HCT116 (cell line): ENCODE data around the gene NR2F1-AS1. TPM values are rescaled to one million over a fixed set of nuclear protein-coding genes. Genes with fewer than 3 reads are reported as not detected.

Experiments used
- ATAC-seq: fragments of 200-7000 bp; cut with Tn5 transposase; 2 replicates; pipeline ENCODE4 v1.9.1; 2020; ENCODE audit warnings: mild to moderate bottlenecking, moderate library complexity
- BruUV-seq: library from RNA; stranded (reverse); fragments of 400-500 nt; replicated peaks from 2 replicates; lab custom pipeline; 2021; lab: Mats Ljungman, UMichigan
- CTCF ChIA-PET: fragments of 300-600 bp; sonication (Branson Sonifier 250); formaldehyde crosslinking; loops from one replicate; lab custom pipeline; 2021; ENCODE audit warnings: antibody characterized with exemption; lab: Charles Lee
- POLR2A ChIA-PET: fragments of 300-600, 350-600 bp; sonication (Branson Sonifier 250); formaldehyde crosslinking; loops from one replicate; lab custom pipeline; 2021; ENCODE audit warnings: antibody characterized with exemption; lab: Charles Lee
- RAD21 ChIA-PET, 2 experiments: fragments of 300-600 bp; sonication (Branson Sonifier 250); formaldehyde crosslinking; loops; one replicate each; lab custom pipeline; 2023; ENCODE audit warnings: low total read pairs in 2 of 2; ENCODE audit not compliant: uncharacterized antibody in 2 of 2, unreplicated experiment in 2 of 2, low non-redundant PET in 1 of 2; lab: Charles Lee
- DNase-seq: peaks from one replicate; pipeline ENCODE4 v3.0.0-alpha.2; 2010; ENCODE audit warnings: low read depth, low spot score
- H2AFZ ChIP-seq: fragments of 200-600 bp; shearing (Covaris generic), sonication (generic); 2 replicates; pipeline ENCODE4 v1.6.1; 2017; ENCODE audit warnings: low read depth, mixed run types, mixed read lengths, antibody characterized with exemption, low read length; ENCODE audit not compliant: poor library complexity, severe bottlenecking
- H3K27ac ChIP-seq: 2 replicates; pipeline ENCODE4 v1.5.1; 2012; ENCODE audit warnings: low read depth, low read length
- H3K27me3 ChIP-seq: fragments of 200-600 bp; sonication (generic); 2 replicates; pipeline ENCODE4 v1.6.1; 2016; ENCODE audit warnings: mixed run types, low read length, mixed read lengths; ENCODE audit not compliant: insufficient read depth
- H3K36me3 ChIP-seq, 2 experiments: fragments of 200-500 bp in 1 of 2; fragments of 200-600 bp in 1 of 2; sonication (Bioruptor generic) in 1 of 2; sonication (generic) in 1 of 2; 2 replicates each; pipeline versions ENCODE4 v1.5.1 to v1.6.1; 2014 to 2016; ENCODE audit warnings: low read length in 2 of 2, inconsistent platforms in 1 of 2, mixed read lengths in 1 of 2, mixed run types in 1 of 2; ENCODE audit not compliant: insufficient read depth in 2 of 2, control insufficient read depth in 1 of 2
- H3K4me1 ChIP-seq, 2 experiments: fragments of 200-600 bp in 1 of 2; sonication (generic) in 1 of 2; 2 replicates each; pipeline versions ENCODE4 v1.5.1 to v1.6.1; 2012 to 2017; ENCODE audit warnings: low read length in 2 of 2, inconsistent platforms in 1 of 2, mild to moderate bottlenecking in 1 of 2, mixed read lengths in 1 of 2, mixed run types in 1 of 2, moderate library complexity in 1 of 2; ENCODE audit not compliant: insufficient read depth in 2 of 2, control insufficient read depth in 1 of 2
- H3K4me2 ChIP-seq: fragments of 200-600 bp; sonication (generic); 2 replicates; pipeline ENCODE4 v1.6.1; 2017; ENCODE audit warnings: mixed run types, low read length, mixed read lengths
- H3K4me3 ChIP-seq, 2 experiments: fragments of 200-600 bp in 1 of 2; sonication (generic) in 1 of 2; replicated peaks in 1 of 2; 2 replicates each; pipeline ENCODE4 v1.5.1; 2011 to 2016; ENCODE audit warnings: low read length in 2 of 2, control low read depth in 1 of 2, low read depth in 1 of 2, mild to moderate bottlenecking in 1 of 2, mixed read lengths in 1 of 2, mixed run types in 1 of 2
- H3K79me2 ChIP-seq: fragments of 200-600 bp; sonication (generic); 2 replicates; pipeline ENCODE4 v1.6.1; 2017; ENCODE audit warnings: mild to moderate bottlenecking, mixed run types, low read length, moderate library complexity, mixed read lengths; ENCODE audit not compliant: insufficient read depth
- H3K9ac ChIP-seq: fragments of 200-600 bp; sonication (generic); 2 replicates; pipeline ENCODE4 v1.6.1; 2016; ENCODE audit warnings: low read length, mixed read lengths
- H3K9me2 ChIP-seq: fragments of 200-600 bp; sonication (generic), shearing (Covaris generic); 2 replicates; pipeline ENCODE4 v1.6.1; 2017; ENCODE audit warnings: mixed run types, mild to moderate bottlenecking, moderate library complexity; ENCODE audit not compliant: insufficient read depth
- H3K9me3 ChIP-seq, 2 experiments: fragments of 200-500 bp in 1 of 2; fragments of 200-600 bp in 1 of 2; sonication (Bioruptor generic) in 1 of 2; sonication (generic) in 1 of 2; 2 replicates each; pipeline ENCODE4 v1.6.1; 2014 to 2017; ENCODE audit warnings: low read length in 2 of 2, mixed read lengths in 2 of 2, inconsistent platforms in 1 of 2, low read depth in 1 of 2, mild to moderate bottlenecking in 1 of 2, mixed run types in 1 of 2, moderate library complexity in 1 of 2; ENCODE audit not compliant: control insufficient read depth in 1 of 2, insufficient read depth in 1 of 2
- H4K20me1 ChIP-seq: fragments of 200-600 bp; sonication (generic), shearing (Covaris generic); 2 replicates; pipeline ENCODE4 v1.6.1; 2017; ENCODE audit warnings: mixed run types, mild to moderate bottlenecking, moderate library complexity; ENCODE audit not compliant: insufficient read depth
- ATF3 ChIP-seq: IDR thresholded peaks from 2 replicates; pipeline ENCODE4 v1.6.1; 2012
- CBX3 ChIP-seq: IDR thresholded peaks from 2 replicates; pipeline ENCODE4 v1.6.1; 2012; ENCODE audit warnings: low read depth
- CEBPB ChIP-seq: IDR thresholded peaks from 2 replicates; pipeline ENCODE4 v1.6.1; 2012; ENCODE audit warnings: low read depth
- CTCF ChIP-seq, 3 experiments: fragments of 200-600 bp in 1 of 3; sonication (generic) in 1 of 3; IDR thresholded peaks in 2 of 3; conservative IDR thresholded peaks in 1 of 3; 2 replicates each; pipeline ENCODE4 v1.5.1; 2012 to 2017; ENCODE audit warnings: low read depth in 2 of 3, low read length in 2 of 3, antibody characterized with exemption in 1 of 3, borderline replicate concordance in 1 of 3, control low read depth in 1 of 3, mild to moderate bottlenecking in 1 of 3, mixed read lengths in 1 of 3, mixed run types in 1 of 3, moderate library complexity in 1 of 3; ENCODE audit not compliant: insufficient read depth in 1 of 3
- EGR1 ChIP-seq: IDR thresholded peaks from 2 replicates; pipeline ENCODE4 v1.6.1; 2012; ENCODE audit warnings: low read depth
- EZH2 ChIP-seq: fragments of 200-600 bp; sonication (generic); IDR thresholded peaks from 2 replicates; pipeline ENCODE4 v1.6.1; 2017; ENCODE audit warnings: antibody characterized with exemption, mixed run types
- EZH2phosphoT487 ChIP-seq: fragments of 200-600 bp; IDR thresholded peaks from 2 replicates; pipeline ENCODE4 v1.6.1; 2018; ENCODE audit warnings: antibody characterized with exemption, borderline replicate concordance
- FOSL1 ChIP-seq: IDR thresholded peaks from 2 replicates; pipeline ENCODE4 v1.6.1; 2012; ENCODE audit warnings: low read depth
- POLR2A ChIP-seq: IDR thresholded peaks from 2 replicates; pipeline ENCODE4 v1.7.0; 2011; ENCODE audit warnings: borderline replicate concordance; ENCODE audit not compliant: insufficient read depth, insufficient read length; ENCODE audit errors: extremely low read depth
- POLR2AphosphoS5 ChIP-seq: IDR thresholded peaks from 2 replicates; pipeline ENCODE4 v1.6.1; 2011; ENCODE audit warnings: mild to moderate bottlenecking, low read depth, low read length, moderate library complexity
- RAD21 ChIP-seq: IDR thresholded peaks from 2 replicates; pipeline ENCODE4 v1.6.1; 2012; ENCODE audit warnings: low read depth, mild to moderate bottlenecking
- SIN3A ChIP-seq: IDR thresholded peaks from 2 replicates; pipeline ENCODE4 v1.6.1; 2012; ENCODE audit warnings: low read depth
- SP1 ChIP-seq: IDR thresholded peaks from 2 replicates; pipeline ENCODE4 v1.6.1; 2012; ENCODE audit warnings: low read depth
- SRF ChIP-seq: IDR thresholded peaks from 2 replicates; pipeline ENCODE4 v1.6.1; 2012; ENCODE audit warnings: low read depth
- TCF7L2 ChIP-seq: IDR thresholded peaks from 2 replicates; pipeline ENCODE4 v1.7.0; 2011; ENCODE audit warnings: borderline replicate concordance, inconsistent platforms; ENCODE audit not compliant: insufficient read depth, insufficient read length; ENCODE audit errors: extremely low read depth
- ZFX ChIP-seq: fragments of 450-650 bp; IDR thresholded peaks from 2 replicates; pipeline ENCODE4 v1.6.1; 2017
- ZNF274 ChIP-seq: fragments of 200-500 bp; sonication (Bioruptor generic); IDR thresholded peaks from 2 replicates; pipeline ENCODE4 v1.6.1; 2014; ENCODE audit warnings: mild to moderate bottlenecking, low read depth, low read length, inconsistent platforms
- intact Hi-C: fragments of 100-400 bp; cut with micrococcal nuclease; formaldehyde crosslinking; loops from 2 replicates; pipeline ENCODE4 v1.10.0; 2022
- total RNA-seq: library from RNA; stranded (reverse); gene quantifications from one replicate; pipeline ENCODE4 v1.2.1, GENCODE V29; 2021; ENCODE audit not compliant: unreplicated experiment
- TF ChIP-seq, protein P1 (sequence below): IDR thresholded peaks from 2 replicates; pipeline ENCODE4 v1.6.1; 2012

Gene NR2F1-AS1
- total RNA-seq, 1 experiment from 2014 or later = 20.1 TPM

- TF ChIP-seq FOSL1 (no peak), TCF7L2 (no peak), POLR2AphosphoS5 (no peak), SP1 (no peak)
These were observed 14.6 kb upstream of the NR2F1-AS1 start (continued) for GRCh38 chr5:93595420-93596147.

- Histone ChIP-seq H3K36me3 (peaks cover 0 to 36% of the 10 kb centered on the region in 2 experiments; a peak in 2 of 4 replicates), H4K20me1 (no peaks in the 10 kb centered on the region), H3K4me3 (no peak overlapping the region), H3K9ac (no peak overlapping the region), H3K4me1 (peaks cover 17 to 26% of the 10 kb centered on the region in 2 experiments), H3K27me3 (no peaks in the 10 kb centered on the region), H3K4me2 (no peak overlapping the region), H2AFZ (no peak overlapping the region), H3K79me2 (peaks cover 1% of the 10 kb centered on the region; the same call in 1 of the 2 replicates), H3K9me3 (no peaks in the 10 kb centered on the region), H3K27ac (no peak overlapping the region), H3K9me2 (no peaks in the 10 kb centered on the region)
- intact Hi-C loops = loop anchor here (5.0 kb wide), 1 partner anchor 317 kb away; no protein-coding TSS in a partner anchor
- RAD21 ChIA-PET = no interaction called here
- POLR2A ChIA-PET = interaction anchor here (1.1 to 1.5 kb wide), 2 partner anchors 8 to 12 kb away, joined by 3 read pairs; partner anchors contain the start of gene NR2F1
- DNase-seq = no peak
- ATAC-seq = no peak
- no TSS peak for BruUV-seq
- no peak for TF ChIP-seq TCF7L2
- TF ChIP-seq, protein P1, sequence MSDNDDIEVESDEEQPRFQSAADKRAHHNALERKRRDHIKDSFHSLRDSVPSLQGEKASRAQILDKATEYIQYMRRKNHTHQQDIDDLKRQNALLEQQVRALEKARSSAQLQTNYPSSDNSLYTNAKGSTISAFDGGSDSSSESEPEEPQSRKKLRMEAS = no peak
- no peak for TF ChIP-seq ZNF274
- no peak for TF ChIP-seq ATF3
- no peak for TF ChIP-seq CEBPB
- TF ChIP-seq SRF = no peak
- no peak for TF ChIP-seq SP1
- TF ChIP-seq CBX3 = no peak
- TF ChIP-seq POLR2A = no peak
- no peak for TF ChIP-seq EZH2
- no peak for TF ChIP-seq EGR1
- no peak for TF ChIP-seq CTCF (IDR thresholded peaks at IDR 0.05 in 2 of 3, conservative IDR thresholded peaks at IDR 0.05 in 1 of 3; ENCODE audit: borderline replicate concordance in 1 of 3, insufficient read depth in 1 of 3, low read depth in 2 of 3, low read length in 2 of 3)
- TF ChIP-seq FOSL1 = no peak
- TF ChIP-seq ZFX = no peak
- no peak for TF ChIP-seq POLR2AphosphoS5
- no peak for TF ChIP-seq EZH2phosphoT487
- TF ChIP-seq RAD21 = no peak
- TF ChIP-seq SIN3A = no peak
- CTCF ChIA-PET = interaction anchor here (1.1 to 1.3 kb wide), 2 partner anchors 12 to 207 kb away, joined by 3 read pairs; partner anchors contain the start of gene NR2F1
These were observed 13.8 kb upstream of the NR2F1-AS1 start for GRCh38 chr5:93594591-93595419.
